Measurements from ENCODE around the gene TRIM71.
A peak's percentile ranks its signal among the peaks of the same experiment; 100 is the strongest.
"Not testable (repeated sequence)": the region's sequence is repeated elsewhere in the genome, so short reads cannot be mapped to it uniquely, and the experiment has no call there.

TRIM71 gene

GRCh38 chr3:32817558-32818228 is at the start of gene TRIM71:
Gene TRIM71, plus strand, starts transcription at chr3:32817997. Its CDS starts 84 bp downstream, at chr3:32818081.
- DNase-seq = no peak

GRCh38 chr3:32778389-32778788 is 39.4 kb upstream of the TRIM71 start:
- no peak for DNase-seq

- no peak for DNase-seq
Measured at GRCh38 chr3:32780071-32780734, 37.6 kb upstream of the TRIM71 start.

- no peak for DNase-seq
Measured at GRCh38 chr3:32780735-32781210, 37.0 kb upstream of the TRIM71 start.

- DNase-seq = peak; percentile 32
Measured at GRCh38 chr3:32781211-32781968, 36.4 kb upstream of the TRIM71 start.

GRCh38 chr3:32781969-32782270 is 35.9 kb upstream of the TRIM71 start:
- not testable (repeated sequence) for DNase-seq

- DNase-seq = no peak
Measured at GRCh38 chr3:32782407-32782806, 35.4 kb upstream of the TRIM71 start.

GRCh38 chr3:32791833-32792232 is 26.0 kb upstream of the TRIM71 start:
- DNase-seq = no peak

- DNase-seq = no peak
Measured at GRCh38 chr3:32794487-32795308, 23.1 kb upstream of the TRIM71 start.

- not testable (repeated sequence) for DNase-seq
Measured at GRCh38 chr3:32796384-32796950, 21.3 kb upstream of the TRIM71 start.

- no peak for DNase-seq
Measured at GRCh38 chr3:32797776-32798175, 20.0 kb upstream of the TRIM71 start.

GRCh38 chr3:32801440-32801839 is 16.4 kb upstream of the TRIM71 start:
- DNase-seq = not testable (repeated sequence)

- DNase-seq = no peak
Measured at GRCh38 chr3:32813180-32813579, 4.6 kb upstream of the TRIM71 start.

GRCh38 chr3:32814361-32814760 is 3.4 kb upstream of the TRIM71 start:
- no peak for DNase-seq

- DNase-seq = no peak
Measured at GRCh38 chr3:32815841-32816438, 1.9 kb upstream of the TRIM71 start.

GRCh38 chr3:32816439-32817256 is 1.1 kb upstream of the TRIM71 start:
- no peak for DNase-seq

GRCh38 chr3:32817257-32817557 is 590 bp upstream of the TRIM71 start:
- no peak for DNase-seq

- DNase-seq = no peak
Measured at GRCh38 chr3:32818229-32818969, 602 bp downstream of the TRIM71 start.

GRCh38 chr3:32818970-32819511 is 1.2 kb downstream of the TRIM71 start:
- no peak for DNase-seq

GRCh38 chr3:32819551-32820348 is 2.0 kb downstream of the TRIM71 start:
- DNase-seq = no peak
